Muscle of back (tissue), 11 donors: ENCODE results near the gene FHOD3. TPM values are rescaled to one million over a fixed set of nuclear protein-coding genes. Genes with fewer than 3 reads are reported as not detected.

Experiments used
- DNase-seq, 3 donors: peaks; one replicate each; pipeline versions ENCODE4 v3.0.0 to v3.0.0-alpha.2; 2013
- polyA plus RNA-seq, 10 donors: library from polyadenylated mRNA; unstranded; fragments of 120-200 nt; gene quantifications; one replicate each; pipeline ENCODE4 v1.2.1, GENCODE V29; 2013; ENCODE audit not compliant: insufficient read length in 10 of 10

FHOD3 gene
- polyA plus RNA-seq, 10 donors = 18.0 to 41.0 (median 31.1) TPM

DNA sequence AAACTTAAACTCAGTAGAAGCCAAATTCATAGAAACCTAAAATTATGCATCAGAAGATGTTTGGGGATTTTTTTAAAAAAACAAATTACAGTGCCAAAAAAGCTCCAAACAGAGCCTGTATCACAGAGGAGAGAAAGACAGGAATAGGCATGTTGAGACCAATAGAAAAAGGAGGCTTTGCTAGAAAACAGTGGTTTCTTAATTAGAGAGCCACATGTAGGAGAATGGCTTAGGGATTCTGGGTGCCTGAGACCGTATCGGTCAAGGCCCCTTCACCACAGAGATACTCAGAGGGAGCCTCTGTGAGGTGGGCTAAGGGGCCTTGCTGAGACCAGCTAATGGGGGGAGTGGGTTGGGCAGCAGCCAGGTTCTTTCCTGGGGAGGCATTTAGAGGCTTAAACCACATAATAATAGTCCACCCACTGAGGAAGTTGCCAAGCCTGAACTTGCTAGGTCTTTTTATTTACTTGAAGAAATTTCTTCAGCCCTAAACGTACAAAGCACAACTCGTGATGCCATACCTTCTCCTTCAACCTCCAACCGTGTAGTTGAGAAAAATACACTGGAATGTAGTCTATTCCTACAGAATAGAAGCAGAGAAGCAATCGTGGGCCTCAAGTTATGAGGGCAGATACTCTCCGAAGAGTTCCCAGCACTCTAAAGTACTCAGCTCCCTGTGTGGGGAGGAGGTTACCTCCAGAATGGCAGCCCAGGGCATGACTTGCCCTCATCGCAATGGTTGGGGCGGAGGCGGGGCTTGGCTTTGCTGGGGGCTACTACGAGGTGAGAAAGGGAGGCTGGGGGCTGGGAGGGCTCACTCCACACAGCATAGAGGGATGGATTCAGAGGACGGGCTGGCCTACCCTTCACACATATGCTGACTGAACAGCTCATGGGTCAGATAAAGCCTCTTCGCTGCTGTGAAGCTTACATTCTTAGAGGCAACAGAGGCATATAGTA is 293.4 kb downstream of the FHOD3 start:
- DNase-seq = no peak

DNA sequence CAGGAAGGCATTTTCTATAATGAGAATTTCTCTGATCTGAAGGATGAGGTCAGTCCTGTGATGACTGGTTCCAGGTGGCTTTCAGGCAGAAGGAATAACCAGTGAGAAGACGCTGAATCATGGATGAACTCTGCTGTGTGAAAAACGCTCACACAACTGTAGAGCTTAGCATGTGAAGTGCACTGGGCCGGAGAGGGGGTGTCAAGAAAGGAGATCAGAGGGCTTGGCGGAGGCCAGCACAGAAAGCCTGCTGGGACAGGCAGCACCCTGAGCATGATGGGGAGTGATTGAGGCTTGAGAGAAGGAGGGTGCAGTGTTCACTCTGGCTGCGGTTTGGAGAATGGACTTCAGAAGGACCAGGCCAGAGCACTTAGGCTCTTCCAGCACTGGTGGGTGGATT is 294.8 kb downstream of the FHOD3 start:
- DNase-seq = no peak

DNA sequence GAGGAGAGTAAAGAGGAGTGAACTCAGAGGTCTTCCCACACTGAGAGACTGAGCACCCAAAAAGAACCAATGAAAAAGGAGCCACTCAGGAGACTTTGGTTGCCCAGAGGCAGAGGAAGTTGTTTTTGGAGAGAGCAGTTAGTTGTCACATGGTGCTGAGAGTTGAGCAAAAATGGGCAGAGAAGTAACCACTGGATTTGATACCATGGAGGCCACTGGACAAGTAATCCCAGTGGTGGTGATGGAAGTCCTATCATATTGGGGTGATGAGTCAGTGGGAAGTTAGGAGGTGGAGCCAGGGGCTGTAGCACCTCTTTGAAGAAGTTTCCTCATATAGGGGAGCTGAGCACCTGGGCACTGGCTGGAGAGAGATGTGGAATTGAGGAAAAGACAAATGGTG is 295.5 kb downstream of the FHOD3 start:
- no peak for DNase-seq

DNA sequence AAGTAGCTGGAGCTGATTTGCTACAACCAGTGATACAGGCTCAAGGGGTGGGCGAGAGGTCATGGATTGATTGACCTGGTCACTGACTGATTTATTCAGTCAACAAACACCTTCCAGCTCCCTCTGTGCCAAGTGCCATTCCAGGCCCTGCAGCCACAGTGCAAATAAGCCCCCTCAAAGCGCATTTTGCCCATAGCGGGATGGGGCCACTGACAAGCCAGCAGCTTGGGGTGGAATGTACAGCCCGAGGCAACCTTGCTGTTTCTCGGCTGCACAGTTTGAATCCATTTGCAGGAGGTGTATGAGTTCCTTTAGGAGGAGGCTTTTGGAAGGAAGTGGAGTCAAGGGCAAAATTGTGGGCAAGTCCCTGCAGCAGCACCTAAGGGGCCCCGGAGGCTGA is 296.1 kb downstream of the FHOD3 start:
- DNase-seq = no peak

DNA sequence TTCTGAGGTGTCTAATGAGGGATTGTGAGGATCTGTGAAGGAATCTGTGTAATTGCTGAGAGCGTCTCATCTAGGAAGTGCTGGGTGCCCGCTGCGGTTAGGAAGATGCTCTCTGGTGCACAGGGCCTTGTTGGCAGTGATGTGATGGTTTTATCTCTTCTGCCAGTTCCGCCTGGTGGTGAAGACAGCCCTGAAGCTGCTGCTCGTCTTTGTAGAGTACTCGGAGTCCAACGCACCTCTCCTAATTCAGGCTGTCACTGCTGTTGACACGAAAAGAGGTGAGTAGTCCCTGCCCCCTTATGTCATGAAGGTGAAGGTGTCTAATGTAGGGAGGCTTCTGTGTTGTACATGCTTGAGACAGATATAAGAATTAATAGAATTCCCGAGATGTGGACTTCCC is 297.1 kb downstream of the FHOD3 start:
- no peak for DNase-seq

DNA sequence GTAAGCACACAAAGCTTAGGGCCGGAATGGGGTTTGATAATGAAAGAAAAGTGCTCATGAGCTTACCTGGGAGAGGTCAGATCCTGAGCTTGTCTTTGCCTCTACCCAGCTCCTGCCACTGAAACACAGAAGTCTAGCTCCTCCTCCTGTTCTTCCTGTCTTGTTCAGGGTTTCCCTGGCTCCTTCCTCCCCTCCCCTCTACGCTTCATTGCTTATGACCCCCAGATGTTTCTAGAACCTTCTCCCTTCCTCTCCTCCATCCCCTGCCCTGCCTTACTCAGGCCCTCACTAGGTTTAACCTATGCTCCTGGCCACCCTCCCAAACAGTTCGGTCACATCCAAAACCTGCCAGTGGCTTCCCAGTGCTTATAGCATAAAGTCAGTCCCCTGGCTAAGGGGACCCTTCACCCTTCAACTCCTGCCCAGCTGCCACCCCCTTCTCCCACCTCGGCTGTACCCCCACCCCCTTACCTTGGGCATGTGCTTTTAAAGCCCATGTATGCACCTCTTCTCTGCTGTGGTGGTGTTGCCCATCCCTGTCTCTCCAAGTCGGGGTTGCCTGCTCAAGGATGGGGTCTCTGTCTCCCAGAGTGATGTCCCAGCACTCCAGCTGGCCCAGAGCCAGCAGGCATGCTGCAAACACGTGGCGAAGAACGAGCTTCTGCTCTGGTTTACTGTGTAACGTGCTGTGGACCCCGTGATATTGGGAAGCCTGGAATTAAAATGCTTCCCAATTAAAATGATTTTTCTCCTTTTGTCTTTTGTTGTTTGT is 297.7 kb downstream of the FHOD3 start:
- no peak for DNase-seq

DNA sequence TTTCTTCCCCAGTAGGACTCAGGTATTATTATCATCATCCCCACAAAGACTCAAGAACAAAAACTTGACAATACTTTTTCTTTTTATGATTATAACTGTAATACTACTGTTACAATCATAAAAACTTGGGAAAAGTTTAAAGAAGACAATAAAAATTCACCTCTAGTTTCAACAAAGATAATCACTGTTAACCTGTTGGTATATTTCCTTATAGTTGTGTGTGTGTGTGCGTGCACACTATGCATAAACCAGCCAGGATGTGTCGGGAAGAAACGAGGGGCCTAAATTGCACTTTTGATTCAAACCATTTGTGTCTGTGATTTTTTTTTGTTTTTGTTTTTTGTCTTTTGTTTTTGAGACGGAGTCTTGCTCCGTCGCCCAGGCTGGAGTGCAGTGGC is 298.3 kb downstream of the FHOD3 start:
- no peak for DNase-seq

DNA sequence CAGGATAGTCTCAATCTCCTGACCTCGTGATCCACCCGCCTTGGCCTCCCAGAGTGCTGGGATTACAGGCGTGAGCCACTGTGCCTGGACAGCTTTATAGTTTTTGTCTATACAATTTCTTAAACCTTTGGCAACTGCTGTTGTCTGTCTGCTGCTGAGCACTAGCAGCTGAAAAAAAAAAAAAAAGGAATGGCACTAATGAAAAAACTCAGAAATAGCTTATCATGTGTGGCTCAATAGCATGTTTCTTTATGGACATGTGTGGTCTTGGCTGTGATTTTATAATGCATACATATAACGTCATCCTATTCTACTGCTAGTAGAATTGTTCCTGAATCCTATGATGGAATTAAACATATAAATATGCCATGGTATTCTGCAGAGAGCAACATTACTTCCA is 300.1 kb downstream of the FHOD3 start:
- no peak for DNase-seq

DNA sequence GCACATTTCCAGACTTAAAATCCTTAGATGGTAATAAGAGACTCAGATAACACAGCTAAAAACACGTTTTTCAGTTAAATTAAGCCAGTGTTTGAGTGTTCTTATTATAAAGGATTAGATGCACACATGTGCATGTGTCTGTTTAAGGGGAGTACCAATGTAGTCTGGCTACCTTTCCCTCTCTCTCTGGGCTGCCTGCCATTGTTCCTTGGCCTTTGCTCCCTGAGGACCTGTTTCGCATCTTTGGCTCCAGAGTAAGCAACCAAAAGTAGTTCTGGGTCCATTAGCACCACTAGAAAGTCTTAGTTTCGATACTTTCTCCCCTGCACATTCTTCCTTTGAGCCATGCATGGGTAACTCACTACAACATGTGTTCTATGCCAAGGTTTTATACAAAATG is 303.0 kb downstream of the FHOD3 start:
- DNase-seq = no peak

DNA sequence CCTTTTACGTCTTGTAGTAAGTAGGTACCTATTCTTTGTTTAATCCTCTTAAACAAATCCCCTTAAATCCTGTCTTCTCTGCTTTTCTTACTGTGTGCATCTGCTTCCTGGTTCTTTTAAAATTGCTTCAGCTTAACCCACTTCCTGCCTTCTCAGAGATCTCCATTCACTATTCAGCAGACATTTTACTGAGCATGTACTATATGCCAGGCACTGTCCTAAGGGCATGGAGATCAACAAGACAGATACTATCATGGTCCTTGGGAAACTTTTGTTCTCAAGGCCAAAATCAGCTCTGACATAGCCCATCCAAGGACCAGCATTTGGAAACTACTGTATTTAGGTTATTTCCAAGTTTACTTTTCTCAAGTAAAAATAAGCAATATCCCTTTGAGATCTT is 303.8 kb downstream of the FHOD3 start:
- DNase-seq = no peak

DNA sequence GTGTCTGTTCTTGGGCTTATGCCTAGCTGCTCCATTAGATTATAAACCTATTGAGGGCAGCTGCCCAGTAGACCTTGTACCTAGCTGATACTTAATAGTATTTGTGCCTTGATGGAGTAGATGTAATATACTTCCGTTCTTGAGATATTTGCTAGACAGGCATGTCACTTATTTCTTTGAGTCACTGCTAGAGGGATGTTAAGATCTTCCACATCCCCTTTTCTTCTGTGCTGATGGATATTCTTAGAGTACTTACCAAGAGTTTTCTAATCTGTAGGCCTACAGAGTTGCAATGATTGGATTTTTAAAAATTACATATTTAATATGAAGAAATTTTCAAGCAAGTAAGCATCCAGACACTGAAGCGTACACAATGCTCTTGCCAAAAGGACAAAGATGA is 304.6 kb downstream of the FHOD3 start:
- DNase-seq = no peak

DNA sequence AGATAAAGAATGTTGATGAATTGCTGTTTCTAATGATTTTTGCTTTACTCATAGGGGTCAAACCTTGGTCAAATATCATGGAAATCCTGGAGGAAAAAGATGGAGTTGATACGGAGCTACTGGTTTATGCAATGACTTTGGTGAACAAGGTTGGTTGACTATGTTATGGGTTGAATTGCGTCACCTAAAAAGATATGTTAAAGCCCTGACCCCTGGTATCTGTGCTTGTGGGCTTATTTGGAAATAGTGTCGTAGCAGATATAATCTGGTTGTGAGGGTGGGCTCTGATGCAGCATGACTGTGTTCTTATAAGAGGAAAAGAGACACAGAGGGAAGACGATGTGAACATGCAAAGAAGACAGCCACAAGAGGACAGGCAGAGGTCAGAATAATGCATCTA is 305.1 kb downstream of the FHOD3 start:
- DNase-seq = no peak

DNA sequence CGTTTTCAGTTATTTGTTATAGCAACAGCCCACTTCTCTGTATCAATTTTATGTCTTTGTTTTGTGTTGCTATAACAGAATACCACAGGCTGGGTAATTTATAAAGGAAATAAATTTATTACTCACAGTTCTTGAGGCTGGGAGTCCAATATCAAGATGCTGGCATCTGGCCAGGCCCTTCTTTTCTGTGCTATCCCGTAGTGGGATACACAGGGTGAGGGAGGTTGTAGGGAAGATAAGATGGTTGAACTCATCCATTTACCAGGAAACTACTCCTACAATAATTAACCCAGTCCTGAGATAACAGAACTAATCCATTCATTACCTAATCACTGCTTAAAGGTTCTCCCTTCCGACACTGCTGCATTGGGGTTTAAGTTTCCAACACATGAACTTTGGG is 310.6 kb downstream of the FHOD3 start:
- no peak for DNase-seq

DNA sequence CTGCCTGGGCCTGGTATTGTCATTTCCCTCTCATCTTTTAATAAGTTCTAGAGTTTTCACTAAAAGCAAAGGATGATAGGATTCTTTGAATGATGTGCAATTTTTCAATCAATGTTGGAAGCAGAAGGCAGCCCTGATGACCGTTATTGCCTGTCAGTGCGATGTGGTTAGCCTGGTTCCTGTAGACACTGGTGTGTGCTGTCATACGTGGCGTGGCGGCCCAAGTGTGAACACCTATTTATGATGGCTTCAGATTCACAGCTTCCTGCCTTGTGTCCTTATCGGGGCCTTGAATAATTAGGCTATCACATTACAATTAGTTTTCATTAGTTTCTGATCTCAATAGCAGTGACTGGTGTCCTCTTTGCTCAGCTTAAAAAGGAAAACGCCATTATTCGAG is 312.7 kb downstream of the FHOD3 start:
- no peak for DNase-seq

DNA sequence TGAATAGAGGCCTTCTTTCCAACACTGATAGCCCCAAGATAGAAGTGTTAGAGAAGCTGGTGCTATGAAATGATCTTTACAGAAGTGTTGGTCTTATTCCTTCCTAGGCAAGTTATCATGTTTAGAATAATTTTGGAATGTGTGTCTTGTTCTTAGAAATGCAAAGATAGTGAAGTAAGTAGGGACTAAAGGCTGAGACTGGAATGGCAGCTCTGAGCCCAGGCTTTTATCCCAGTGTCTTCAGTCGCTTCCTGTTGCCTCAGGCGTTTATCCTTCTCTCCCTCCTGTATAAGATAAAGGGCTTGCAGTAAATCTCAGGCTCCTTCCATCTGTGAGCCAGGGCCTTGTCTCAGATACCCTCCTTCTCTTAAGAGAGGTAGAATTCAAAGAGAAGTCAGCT is 313.1 kb downstream of the FHOD3 start:
- DNase-seq = no peak

DNA sequence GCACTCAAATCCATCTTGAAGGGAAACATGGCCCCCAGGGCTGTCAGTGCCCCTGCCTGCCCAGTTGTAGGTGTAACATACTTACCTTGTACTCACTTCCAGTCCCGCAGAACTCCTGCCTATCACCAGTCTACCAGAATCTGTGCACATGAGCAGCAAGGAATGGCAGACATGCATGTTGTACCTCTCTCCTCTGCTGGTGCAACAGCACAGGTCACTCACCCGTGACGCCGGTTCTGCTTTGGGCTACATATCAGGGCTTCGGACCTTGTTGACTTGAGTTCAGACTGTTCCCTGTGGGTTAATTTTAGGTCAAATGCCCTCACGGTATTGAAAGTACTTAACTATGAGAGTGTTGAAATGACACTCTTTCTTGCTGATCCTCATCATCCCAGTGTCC is 315.6 kb downstream of the FHOD3 start:
- DNase-seq = no peak

DNA sequence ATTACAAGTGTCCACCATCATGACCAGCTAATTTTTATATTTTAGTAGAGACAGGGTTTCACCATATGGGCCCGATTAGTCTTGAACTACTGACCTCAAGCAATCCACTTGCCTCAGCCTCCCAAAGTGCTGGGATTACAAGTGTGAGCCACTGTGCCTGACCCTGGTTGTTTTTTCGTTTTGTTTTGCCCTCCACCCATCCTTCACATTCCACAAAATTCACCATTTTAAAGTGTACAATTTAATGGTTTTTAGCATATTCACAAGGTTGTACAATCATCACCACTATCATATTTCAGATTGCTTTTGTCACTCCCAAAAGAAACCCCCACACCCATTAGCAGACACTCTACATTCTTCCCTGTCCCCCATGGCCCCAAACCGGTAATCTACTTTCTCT is 316.3 kb downstream of the FHOD3 start:
- DNase-seq = no peak

DNA sequence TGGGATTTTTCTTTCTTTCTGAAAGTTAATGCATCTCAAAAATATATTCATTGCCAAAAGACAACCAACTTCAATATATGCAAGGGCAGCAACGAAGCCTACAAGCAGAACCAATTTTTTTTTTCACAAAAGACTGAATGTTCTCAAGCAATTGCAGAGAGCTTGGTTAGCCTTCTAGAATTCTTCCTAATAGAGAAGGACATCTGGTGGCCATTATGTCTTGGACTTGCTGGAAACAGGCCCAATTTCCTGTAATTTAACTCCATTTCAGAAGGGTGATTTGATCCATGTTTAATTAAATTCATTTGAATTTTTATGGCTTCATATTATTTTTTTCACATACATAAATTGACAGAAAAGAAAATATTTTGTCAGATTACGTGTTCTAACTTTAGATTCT is 323.3 kb downstream of the FHOD3 start:
- DNase-seq = no peak

DNA sequence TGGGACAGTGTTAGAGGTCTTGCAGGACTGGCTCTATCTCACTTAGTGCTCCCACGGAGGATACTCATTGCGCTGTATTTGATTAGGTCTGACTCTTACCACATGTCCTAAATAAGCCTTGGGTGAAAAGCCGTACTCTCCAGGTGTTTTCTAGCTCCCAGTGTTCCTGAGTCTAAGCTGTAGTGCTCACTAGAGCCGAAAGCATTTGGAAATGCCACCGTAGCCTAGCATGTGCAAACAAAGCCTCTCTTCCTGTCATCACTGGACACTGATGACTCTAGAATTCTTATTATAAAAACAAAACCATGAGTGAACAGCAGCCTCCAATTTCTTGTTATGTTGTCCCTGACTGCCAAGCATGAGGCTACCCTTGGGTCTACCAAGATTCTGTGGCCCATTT is 325.1 kb downstream of the FHOD3 start:
- DNase-seq = no peak

DNA sequence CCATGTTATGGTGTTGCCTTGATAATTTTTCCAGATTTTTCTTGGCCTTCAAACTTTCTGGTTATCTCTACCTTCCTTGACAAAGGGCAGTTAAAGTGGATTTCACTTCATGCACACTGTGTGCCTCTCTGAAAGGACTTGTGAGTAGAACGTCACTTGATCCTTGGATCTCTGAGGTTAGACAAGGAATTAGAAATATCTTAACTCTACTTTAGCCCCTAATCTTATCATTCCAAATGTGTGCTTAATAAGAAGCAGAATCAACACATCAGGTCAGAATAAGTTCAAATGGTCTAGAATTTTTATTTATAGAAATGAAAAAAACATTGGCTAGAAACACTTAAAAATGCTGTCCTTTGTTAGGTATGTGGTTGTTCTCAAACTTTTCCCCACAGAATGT is 325.6 kb downstream of the FHOD3 start:
- no peak for DNase-seq

DNA sequence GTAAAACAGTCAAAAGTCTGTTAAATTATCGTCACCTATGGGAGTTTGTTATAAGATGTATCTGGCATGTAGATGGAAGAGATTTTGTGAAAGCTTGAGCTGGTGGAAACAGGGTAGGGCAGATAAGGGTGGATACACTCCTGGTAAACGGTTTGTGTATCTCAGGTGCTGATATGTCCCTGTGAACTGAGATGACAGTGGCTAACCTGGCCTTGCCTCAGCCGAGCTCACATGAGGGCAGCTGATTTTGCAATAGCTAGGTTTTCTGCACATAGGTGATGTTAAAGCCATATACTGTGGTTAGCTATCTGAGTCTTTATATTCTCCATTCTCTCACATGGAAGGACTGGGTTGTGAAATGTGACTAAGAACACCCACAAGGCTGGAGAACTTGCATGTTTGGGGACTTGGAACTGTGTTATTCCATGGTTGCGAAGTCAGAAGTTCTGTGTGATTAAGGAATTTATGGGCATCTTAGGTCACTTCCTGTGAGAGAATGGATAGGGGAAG is 326.2 kb downstream of the FHOD3 start:
- no peak for DNase-seq

DNA sequence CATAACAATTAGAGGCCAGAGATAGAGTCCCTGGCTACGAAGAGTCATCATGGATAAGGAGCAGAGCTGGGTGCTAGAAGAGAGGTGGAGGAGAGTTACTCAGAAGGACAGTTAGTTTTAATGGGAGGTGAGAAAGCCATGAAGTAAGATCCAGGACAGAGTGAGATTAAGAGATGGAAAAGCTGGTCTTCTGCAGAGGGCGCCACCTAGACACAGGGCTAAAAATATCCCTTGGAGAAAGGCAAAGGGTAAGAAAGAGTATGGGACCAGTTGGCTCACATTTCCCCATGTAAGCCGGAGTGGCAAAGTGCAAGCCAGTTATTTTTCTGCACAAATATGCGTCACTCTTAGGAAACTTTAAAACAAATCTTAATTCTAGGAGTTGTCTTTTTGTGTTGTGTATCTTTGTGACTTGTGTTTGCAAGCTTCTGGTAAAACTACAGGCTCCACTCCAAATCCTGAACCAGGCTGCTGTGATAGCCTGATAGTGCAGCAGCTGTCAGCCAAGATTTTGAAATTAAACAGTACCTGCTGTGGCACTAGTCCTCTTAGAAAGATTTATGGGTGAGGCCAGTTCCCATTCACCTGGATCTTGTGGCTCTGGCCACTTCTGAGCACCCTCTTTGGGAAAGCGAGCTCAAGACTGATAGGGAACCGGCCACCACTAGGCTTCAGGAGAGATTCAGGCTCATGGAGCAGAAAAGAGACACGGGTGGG is 327.1 kb downstream of the FHOD3 start:
- DNase-seq = no peak
